Fibroblast of lung (primary cell): ENCODE results near the gene MSMB.
A peak's percentile ranks its signal among the peaks of the same experiment; 100 is the strongest.

Source experiments
- EZH2 ChIP-seq: IDR thresholded peaks from 2 replicates; pipeline ENCODE4 v1.5.1; 2012; ENCODE audit warnings: low read length, control low read depth, mild to moderate bottlenecking; ENCODE audit errors: missing control alignments
- TF ChIP-seq, protein P1 (sequence below), 2 donors: IDR thresholded peaks in 1 of 2; conservative IDR thresholded peaks in 1 of 2; 1 replicate in 1 of 2; 2 replicates in 1 of 2; pipeline ENCODE4 v1.5.1; 2011 to 2012; ENCODE audit warnings: low read length in 2 of 2, control low read depth in 1 of 2, inconsistent platforms in 1 of 2, low read depth in 1 of 2, mild to moderate bottlenecking in 1 of 2

DNA sequence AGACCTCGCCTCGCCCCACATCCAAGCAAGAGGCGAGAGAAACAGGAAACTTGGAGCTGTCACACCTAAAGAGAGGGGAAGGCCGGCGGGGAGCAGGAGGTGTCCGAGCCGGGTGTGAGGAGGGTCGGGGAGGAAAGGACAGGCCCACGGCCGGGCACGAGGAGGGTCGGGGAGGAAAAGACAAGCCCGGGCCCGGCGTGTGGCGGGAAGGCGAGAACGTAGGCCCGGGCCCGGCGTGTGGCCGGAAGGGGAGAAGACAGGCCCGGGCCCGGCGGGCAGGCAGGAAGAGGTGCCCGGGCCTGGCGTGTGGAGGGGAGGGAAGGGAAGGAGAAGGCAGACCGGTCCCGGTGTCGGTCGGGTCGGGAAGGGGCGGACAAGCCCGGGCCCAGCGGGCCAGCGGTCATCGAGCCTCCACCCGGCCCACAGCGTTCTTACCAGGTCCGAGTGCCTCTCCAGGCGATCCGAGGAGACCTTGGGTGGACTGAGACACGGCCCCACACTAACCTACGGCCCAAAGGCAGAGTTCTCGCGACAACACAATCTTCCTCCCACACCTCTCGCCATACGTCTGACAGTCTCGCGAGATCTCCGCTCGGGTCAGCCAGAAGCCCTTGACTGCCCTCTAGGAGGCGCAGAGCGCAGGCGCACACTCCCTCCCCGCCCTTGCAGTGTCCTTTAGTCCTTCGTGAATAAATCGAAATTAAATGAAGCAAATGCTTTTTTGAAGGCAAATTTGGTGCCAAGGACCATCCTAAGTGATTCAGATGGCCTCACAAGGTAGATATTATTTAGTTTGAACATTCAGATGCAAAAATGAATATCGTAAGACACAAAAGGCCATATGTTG lies 15.8 kb downstream of the MSMB start, which contains the start of gene NCOA4:
- TF ChIP-seq, protein P1, sequence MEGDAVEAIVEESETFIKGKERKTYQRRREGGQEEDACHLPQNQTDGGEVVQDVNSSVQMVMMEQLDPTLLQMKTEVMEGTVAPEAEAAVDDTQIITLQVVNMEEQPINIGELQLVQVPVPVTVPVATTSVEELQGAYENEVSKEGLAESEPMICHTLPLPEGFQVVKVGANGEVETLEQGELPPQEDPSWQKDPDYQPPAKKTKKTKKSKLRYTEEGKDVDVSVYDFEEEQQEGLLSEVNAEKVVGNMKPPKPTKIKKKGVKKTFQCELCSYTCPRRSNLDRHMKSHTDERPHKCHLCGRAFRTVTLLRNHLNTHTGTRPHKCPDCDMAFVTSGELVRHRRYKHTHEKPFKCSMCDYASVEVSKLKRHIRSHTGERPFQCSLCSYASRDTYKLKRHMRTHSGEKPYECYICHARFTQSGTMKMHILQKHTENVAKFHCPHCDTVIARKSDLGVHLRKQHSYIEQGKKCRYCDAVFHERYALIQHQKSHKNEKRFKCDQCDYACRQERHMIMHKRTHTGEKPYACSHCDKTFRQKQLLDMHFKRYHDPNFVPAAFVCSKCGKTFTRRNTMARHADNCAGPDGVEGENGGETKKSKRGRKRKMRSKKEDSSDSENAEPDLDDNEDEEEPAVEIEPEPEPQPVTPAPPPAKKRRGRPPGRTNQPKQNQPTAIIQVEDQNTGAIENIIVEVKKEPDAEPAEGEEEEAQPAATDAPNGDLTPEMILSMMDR (conservative IDR thresholded peaks at IDR 0.05 in 1 of 2, IDR thresholded peaks at IDR 0.05 in 1 of 2; ENCODE audit: low read depth in 1 of 2, low read length in 2 of 2): peak; percentile 75 to 84
- TF ChIP-seq EZH2: no peak
